Activated naive CD8-positive, alpha-beta T cell (primary cell): ENCODE measurements around the gene WBP1L.

Source experiments
- H3K27ac Mint-ChIP-seq: one replicate; pipeline ENCODE4 v1.8.0; 2021; ENCODE audit warnings: mixed read lengths
- H3K27me3 Mint-ChIP-seq: one replicate; pipeline ENCODE4 v1.8.0; 2021; ENCODE audit warnings: mixed read lengths
- H3K36me3 Mint-ChIP-seq: one replicate; pipeline ENCODE4 v1.8.0; 2021; ENCODE audit warnings: mixed read lengths
- H3K4me1 Mint-ChIP-seq: one replicate; pipeline ENCODE4 v1.8.0; 2021; ENCODE audit warnings: low read depth, mixed read lengths
- H3K4me3 Mint-ChIP-seq: one replicate; pipeline ENCODE4 v1.8.0; 2021; ENCODE audit warnings: mild to moderate bottlenecking, mixed read lengths
- H3K9me3 Mint-ChIP-seq: one replicate; pipeline ENCODE4 v1.8.0; 2021; ENCODE audit warnings: low read depth, mixed read lengths

WBP1L gene

DNA sequence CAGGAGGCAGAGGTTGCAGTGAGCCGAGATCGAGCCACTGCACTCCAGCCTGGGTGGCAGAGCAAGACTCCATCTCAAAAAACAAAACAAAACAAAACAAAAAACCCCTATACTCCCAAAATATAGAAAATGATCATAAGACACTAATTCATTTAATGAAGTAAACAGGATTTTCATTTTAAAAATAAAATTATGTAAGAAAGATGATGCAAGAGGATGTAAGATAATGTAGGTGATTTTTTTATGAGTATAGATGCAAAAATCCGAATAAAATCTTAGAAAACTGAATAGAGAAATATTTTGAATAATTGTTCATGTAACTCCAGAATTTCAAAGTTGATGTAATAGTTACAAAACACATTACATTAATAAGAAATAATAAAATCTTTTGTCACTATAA, 121.9 kb downstream of the WBP1L start:
- peaks cover 10% of the 10 kb centered on the region for H3K36me3 Mint-ChIP-seq
- H3K9me3 Mint-ChIP-seq, result no peaks in the 10 kb centered on the region

More for the DNA sequence above, 121.9 kb downstream of the WBP1L start:
- Mint-ChIP-seq H3K27me3 (peaks cover 8% of the 10 kb centered on the region), H3K4me3 (no peak overlapping the region), H3K27ac (no peak overlapping the region), H3K4me1 (peaks cover 14% of the 10 kb centered on the region)
